Stimulated activated naive CD8-positive, alpha-beta T cell treated with anti-CD3 and anti-CD28 coated beads, Interleukin-15, amount 100 ng/mL, for 72 hours (primary cell): Measurements from ENCODE around the gene FAIM.
"Not testable (repeated sequence)": the region's sequence is repeated elsewhere in the genome, so short reads cannot be mapped to it uniquely, and the experiment has no call there.

ENCODE experiments used
- ATAC-seq: fragments of 150-1000 bp; cut with Tn5 transposase; 2 replicates; pipeline ENCODE4 v1.10.0; 2021; ENCODE audit warnings: mild to moderate bottlenecking, moderate library complexity
- DNase-seq, 2 donors: peaks; one replicate each; pipeline ENCODE4 v3.0.0; 2021 to 2022
- H3K27ac Mint-ChIP-seq, 2 donors: one replicate each; pipeline ENCODE4 v1.8.0; 2022; ENCODE audit warnings: mild to moderate bottlenecking in 2 of 2, mixed read lengths in 2 of 2, moderate library complexity in 2 of 2
- H3K27me3 Mint-ChIP-seq: one replicate; pipeline ENCODE4 v1.8.0; 2022; ENCODE audit warnings: mixed read lengths
- H3K4me1 Mint-ChIP-seq: one replicate; pipeline ENCODE4 v1.8.0; 2022; ENCODE audit warnings: mild to moderate bottlenecking, mixed read lengths
- H3K4me3 Mint-ChIP-seq, 2 donors: one replicate each; pipeline ENCODE4 v1.8.0; 2022; ENCODE audit warnings: mild to moderate bottlenecking in 2 of 2, mixed read lengths in 2 of 2, moderate library complexity in 1 of 2
- H3K9me3 Mint-ChIP-seq, 2 donors: one replicate each; pipeline ENCODE4 v1.8.0; 2022; ENCODE audit warnings: mixed read lengths in 2 of 2

The FAIM gene

GRCh38 chr3:138642226-138642926, 33.8 kb downstream of the FAIM start:
- H3K27me3 Mint-ChIP-seq, result no peaks in the 10 kb centered on the region
- peaks cover 52 to 62% of the 10 kb centered on the region in 2 donors for H3K9me3 Mint-ChIP-seq
- ATAC-seq, result no peak

GRCh38 chr3:138642927-138643253, 34.3 kb downstream of the FAIM start:
- Mint-ChIP-seq H3K4me3 (no peak overlapping the region), H3K9me3 (peaks cover 49 to 61% of the 10 kb centered on the region in 2 donors), H3K4me1 (no peaks in the 10 kb centered on the region), H3K27ac (no peak overlapping the region), H3K27me3 (no peaks in the 10 kb centered on the region)
- DNase-seq (no peak), ATAC-seq (no peak)

More at GRCh38 chr3:138642226-138642926, 33.8 kb downstream of the FAIM start:
- Mint-ChIP-seq H3K4me1 (no peaks in the 10 kb centered on the region), H3K27ac (peak overlapping the region in 1 of 2 donors; percentile 59), H3K4me3 (no peak overlapping the region)
- DNase-seq, result no peak

- H3K9me3 Mint-ChIP-seq, result peaks cover 54 to 56% of the 10 kb centered on the region in 2 donors
These were observed 37.4 kb downstream of the FAIM start for GRCh38 chr3:138646008-138646407.

GRCh38 chr3:138646513-138646912, 37.9 kb downstream of the FAIM start:
- no peak for DNase-seq
- Mint-ChIP-seq H3K9me3 (peaks cover 54 to 55% of the 10 kb centered on the region in 2 donors), H3K4me1 (no peaks in the 10 kb centered on the region), H3K27me3 (no peaks in the 10 kb centered on the region), H3K27ac (peak overlapping the region in 1 of 2 donors; percentile 74), H3K4me3 (no peak overlapping the region)
- no peak for ATAC-seq

More at GRCh38 chr3:138646008-138646407, 37.4 kb downstream of the FAIM start:
- H3K27me3 Mint-ChIP-seq, result no peaks in the 10 kb centered on the region
- H3K4me3 Mint-ChIP-seq, result no peak overlapping the region
- H3K4me1 Mint-ChIP-seq, result no peaks in the 10 kb centered on the region
- DNase-seq (no peak), ATAC-seq (no peak)
- peak overlapping the region in 1 of 2 donors; percentile 74 for H3K27ac Mint-ChIP-seq

GRCh38 chr3:138649134-138649533, 40.6 kb downstream of the FAIM start:
- Mint-ChIP-seq H3K27me3 (no peaks in the 10 kb centered on the region), H3K9me3 (peaks cover 37% of the 10 kb centered on the region in 2 donors), H3K4me3 (no peak overlapping the region), H3K4me1 (no peaks in the 10 kb centered on the region), H3K27ac (peak overlapping the region in 1 of 2 donors; percentile 24)
- DNase-seq (no peak), ATAC-seq (no peak)

GRCh38 chr3:138653567-138653966, 45.0 kb downstream of the FAIM start:
- H3K4me1 Mint-ChIP-seq, result no peaks in the 10 kb centered on the region
- no peaks in the 10 kb centered on the region for H3K27me3 Mint-ChIP-seq
- DNase-seq (no peak), ATAC-seq (no peak)
- H3K9me3 Mint-ChIP-seq, result peaks cover 9 to 10% of the 10 kb centered on the region in 2 donors
- peak overlapping the region in 1 of 2 donors; percentile 85 for H3K27ac Mint-ChIP-seq
- H3K4me3 Mint-ChIP-seq, result no peak overlapping the region

GRCh38 chr3:138657508-138657907, 48.9 kb downstream of the FAIM start:
- DNase-seq, result no peak
- peak overlapping the region in 1 of 2 donors; percentile 63 for H3K27ac Mint-ChIP-seq
- H3K4me3 Mint-ChIP-seq, result no peak overlapping the region
- no peaks in the 10 kb centered on the region for H3K9me3 Mint-ChIP-seq
- ATAC-seq, result no peak
- H3K27me3 Mint-ChIP-seq, result no peaks in the 10 kb centered on the region
- H3K4me1 Mint-ChIP-seq, result no peaks in the 10 kb centered on the region

GRCh38 chr3:138668107-138668506, 59.5 kb downstream of the FAIM start:
- ATAC-seq (no peak), DNase-seq (no peak)
- no peaks in the 10 kb centered on the region for H3K9me3 Mint-ChIP-seq
- H3K27me3 Mint-ChIP-seq, result no peaks in the 10 kb centered on the region
- H3K27ac Mint-ChIP-seq, result no peak overlapping the region
- H3K4me1 Mint-ChIP-seq, result no peaks in the 10 kb centered on the region
- H3K4me3 Mint-ChIP-seq, result no peak overlapping the region

- no peak overlapping the region for H3K4me3 Mint-ChIP-seq
- no peaks in the 10 kb centered on the region for H3K27me3 Mint-ChIP-seq
- DNase-seq (no peak), ATAC-seq (no peak)
- H3K27ac Mint-ChIP-seq, result no peak overlapping the region
- H3K4me1 Mint-ChIP-seq, result no peaks in the 10 kb centered on the region
- peaks cover 6 to 7% of the 10 kb centered on the region in 2 donors for H3K9me3 Mint-ChIP-seq
These were observed 61.8 kb downstream of the FAIM start for GRCh38 chr3:138670407-138670806.

- H3K27me3 Mint-ChIP-seq, result no peaks in the 10 kb centered on the region
- H3K27ac Mint-ChIP-seq, result no peak overlapping the region
- DNase-seq, result no peak
- H3K4me1 Mint-ChIP-seq, result no peaks in the 10 kb centered on the region
- no peak overlapping the region for H3K4me3 Mint-ChIP-seq
- H3K9me3 Mint-ChIP-seq, result peaks cover 9 to 12% of the 10 kb centered on the region in 2 donors
- ATAC-seq, result no peak
These were observed 65.3 kb downstream of the FAIM start for GRCh38 chr3:138673641-138674530.

GRCh38 chr3:138675393-138675792, 66.8 kb downstream of the FAIM start:
- Mint-ChIP-seq H3K27me3 (no peaks in the 10 kb centered on the region), H3K4me3 (no peak overlapping the region)
- DNase-seq, result no peak

GRCh38 chr3:138678086-138678485, 69.5 kb downstream of the FAIM start:
- Mint-ChIP-seq H3K27ac (no peak overlapping the region), H3K4me3 (no peak overlapping the region), H3K4me1 (no peaks in the 10 kb centered on the region), H3K27me3 (no peaks in the 10 kb centered on the region), H3K9me3 (peaks cover 9 to 12% of the 10 kb centered on the region in 2 donors)
- DNase-seq (no peak), ATAC-seq (no peak)

More at GRCh38 chr3:138675393-138675792, 66.8 kb downstream of the FAIM start:
- no peak for ATAC-seq
- H3K4me1 Mint-ChIP-seq, result no peaks in the 10 kb centered on the region
- no peak overlapping the region for H3K27ac Mint-ChIP-seq
- peaks cover 9 to 12% of the 10 kb centered on the region in 2 donors for H3K9me3 Mint-ChIP-seq

- no peak for ATAC-seq
- Mint-ChIP-seq H3K27ac (no peak overlapping the region), H3K9me3 (peaks cover 9 to 12% of the 10 kb centered on the region in 2 donors)
These were observed 70.4 kb downstream of the FAIM start for GRCh38 chr3:138678874-138679392.

GRCh38 chr3:138680974-138681373, 72.4 kb downstream of the FAIM start:
- not testable (repeated sequence) for ATAC-seq, H3K9me3 Mint-ChIP-seq, DNase-seq, H3K4me1 Mint-ChIP-seq, H3K4me3 Mint-ChIP-seq, H3K27ac Mint-ChIP-seq, H3K27me3 Mint-ChIP-seq

More at GRCh38 chr3:138678874-138679392, 70.4 kb downstream of the FAIM start:
- no peak for DNase-seq
- H3K4me1 Mint-ChIP-seq, result no peaks in the 10 kb centered on the region
- no peaks in the 10 kb centered on the region for H3K27me3 Mint-ChIP-seq
- no peak overlapping the region for H3K4me3 Mint-ChIP-seq

GRCh38 chr3:138681463-138682220, 73.1 kb downstream of the FAIM start:
- Mint-ChIP-seq H3K9me3 (no peaks in the 10 kb centered on the region), H3K4me3 (no peak overlapping the region), H3K27me3 (no peaks in the 10 kb centered on the region), H3K4me1 (no peaks in the 10 kb centered on the region), H3K27ac (no peak overlapping the region)
- ATAC-seq (no peak), DNase-seq (no peak)
